22Rv1 (cell line): Measurements from ENCODE around the gene AFF1.

Experiments used
- H3K27ac ChIP-seq: fragments of 450-650 bp; 2 replicates; pipeline ENCODE4 v1.5.1; 2017
- CTCF ChIP-seq: fragments of 450-650 bp; IDR thresholded peaks from 2 replicates; pipeline ENCODE4 v1.5.1; 2017; ENCODE audit warnings: mild to moderate bottlenecking
- ZFX ChIP-seq: fragments of 450-650 bp; IDR thresholded peaks from 2 replicates; pipeline ENCODE4 v1.6.1; 2017; ENCODE audit warnings: antibody characterized with exemption, borderline replicate concordance

AFF1 gene

GRCh38 chr4:86910820-86911684 lies 23.8 kb upstream of the AFF1 start:
- no peak overlapping the region for H3K27ac ChIP-seq
- TF ChIP-seq CTCF: no peak
- TF ChIP-seq ZFX: no peak

GRCh38 chr4:86916392-86916791 lies 18.4 kb upstream of the AFF1 start:
- no peak for TF ChIP-seq CTCF
- TF ChIP-seq ZFX: no peak
- no peak overlapping the region for H3K27ac ChIP-seq

- H3K27ac ChIP-seq: no peak overlapping the region
Observed at GRCh38 chr4:86917212-86918039, 17.4 kb upstream of the AFF1 start.

GRCh38 chr4:86918539-86919072 lies 16.2 kb upstream of the AFF1 start:
- no peak for TF ChIP-seq CTCF
- no peak for TF ChIP-seq ZFX
- H3K27ac ChIP-seq: no peak overlapping the region

More at GRCh38 chr4:86917212-86918039, 17.4 kb upstream of the AFF1 start:
- TF ChIP-seq ZFX (no peak), CTCF (no peak)

GRCh38 chr4:86919561-86920223 lies 15.1 kb upstream of the AFF1 start:
- TF ChIP-seq ZFX (no peak), CTCF (no peak)
- no peak overlapping the region for H3K27ac ChIP-seq

- H3K27ac ChIP-seq: no peak overlapping the region
- TF ChIP-seq CTCF: no peak
- no peak for TF ChIP-seq ZFX
Observed at GRCh38 chr4:86921608-86922252, 13.1 kb upstream of the AFF1 start.
